DND-41 (cell line): ENCODE data around the gene RAI1.

Source experiments
- CTCF ChIP-seq: IDR thresholded peaks from 2 replicates; pipeline ENCODE4 v1.5.1; 2012; ENCODE audit warnings: borderline replicate concordance, low read length, moderate library complexity, mild to moderate bottlenecking; ENCODE audit not compliant: poor library complexity, severe bottlenecking; ENCODE audit errors: extremely low read depth
- EZH2 ChIP-seq: IDR thresholded peaks from 3 replicates; pipeline ENCODE4 v1.6.1; 2012; ENCODE audit warnings: borderline replicate concordance, low read depth, mild to moderate bottlenecking, moderate library complexity, low read length, inconsistent platforms; ENCODE audit not compliant: severe bottlenecking

- peak; percentile 25 for TF ChIP-seq CTCF
- no peak for TF ChIP-seq EZH2
These were observed 66.9 kb downstream of the RAI1 start for GRCh38 chr17:17748179-17748578.
